GM12878 (cell line): ENCODE data around the gene TAGLN. TPM values are rescaled to one million over a fixed set of nuclear protein-coding genes. Genes with fewer than 3 reads are reported as not detected.

Experiments used
- ATAC-seq: fragments of 200-7000 bp; cut with Tn5 transposase; 3 replicates; pipeline ENCODE4 v1.9.1; 2020; ENCODE audit warnings: mild to moderate bottlenecking, moderate library complexity
- BruUV-seq: library from RNA; stranded (reverse); fragments of 400-500 nt; replicated peaks from 2 replicates; lab custom pipeline; 2021; lab: Mats Ljungman, UMichigan
- CTCF ChIA-PET: fragments of 300-600 bp; sonication (Branson Sonifier 250); formaldehyde crosslinking; extraction: SDS; loops from one replicate; lab custom pipeline; 2021; ENCODE audit warnings: inconsistent platforms; lab: Yijun Ruan, JAX
- POLR2A ChIA-PET: fragments of 350-600 bp; formaldehyde crosslinking; extraction: SDS; loops from one replicate; lab custom pipeline; 2021; ENCODE audit warnings: inconsistent platforms; lab: Charles Lee
- RAD21 ChIA-PET: fragments of 300-600 bp; sonication (Branson Sonifier 250); formaldehyde crosslinking; loops from one replicate; lab custom pipeline; 2023; ENCODE audit warnings: antibody characterized with exemption; ENCODE audit not compliant: unreplicated experiment; lab: Charles Lee
- SMC1A ChIA-PET: fragments of 300-600 bp; sonication (Branson Sonifier 250); formaldehyde crosslinking; loops from one replicate; lab custom pipeline; 2023; ENCODE audit not compliant: unreplicated experiment, uncharacterized antibody; lab: Charles Lee
- DNase-seq: peaks from one replicate; pipeline ENCODE4 v3.0.0-alpha.2; 2011; ENCODE audit warnings: low read depth, low spot score
- FAIRE-seq: peaks from 3 replicates; lab custom pipeline; 2011; peaks lifted over from hg19 to GRCh38; lab: Jason Lieb, UNC
- H2AFZ ChIP-seq: 2 replicates; pipeline ENCODE4 v1.6.0; 2011; ENCODE audit warnings: low read depth, low read length, control low read depth; ENCODE audit not compliant: control insufficient read depth
- H3K27ac ChIP-seq: 2 replicates; pipeline ENCODE4 v1.5.1; 2011; ENCODE audit warnings: control low read depth; ENCODE audit not compliant: control insufficient read depth, insufficient read depth
- H3K27me3 ChIP-seq, 2 experiments: replicated peaks in 1 of 2; 2 replicates each; pipeline versions ENCODE4 v1.6.0 to v1.6.1; 2011; ENCODE audit warnings: low read length in 1 of 2; ENCODE audit not compliant: control insufficient read depth in 2 of 2, insufficient read depth in 2 of 2
- H3K36me3 ChIP-seq, 2 experiments: 2 replicates each; pipeline ENCODE4 v1.5.1; 2011; ENCODE audit warnings: low read length in 1 of 2; ENCODE audit not compliant: control insufficient read depth in 2 of 2, insufficient read depth in 2 of 2
- H3K4me1 ChIP-seq: 2 replicates; pipeline ENCODE4 v1.6.1; 2011; ENCODE audit warnings: mild to moderate bottlenecking, low read length, moderate library complexity, mixed read lengths; ENCODE audit not compliant: control insufficient read depth, insufficient read depth
- H3K4me2 ChIP-seq: 2 replicates; pipeline ENCODE4 v1.6.0; 2011; ENCODE audit warnings: control low read depth; ENCODE audit not compliant: control insufficient read depth, insufficient read depth
- H3K4me3 ChIP-seq: fragments of 200-600 bp; sonication (generic); 2 replicates; pipeline ENCODE4 v1.5.1; 2016
- H3K79me2 ChIP-seq: 2 replicates; pipeline ENCODE4 v1.6.0; 2011; ENCODE audit warnings: low read length; ENCODE audit not compliant: control insufficient read depth, insufficient read depth
- H3K9ac ChIP-seq: 2 replicates; pipeline ENCODE4 v1.8.0; 2011; ENCODE audit warnings: low read length, control low read depth, mixed read lengths; ENCODE audit not compliant: control insufficient read depth, insufficient read depth
- H3K9me3 ChIP-seq: replicated peaks from 3 replicates; pipeline ENCODE4 v1.5.1; 2011; ENCODE audit warnings: mild to moderate bottlenecking, low read length; ENCODE audit not compliant: control insufficient read depth, insufficient read depth
- H4K20me1 ChIP-seq: 2 replicates; pipeline ENCODE4 v1.6.0; 2011; ENCODE audit not compliant: control insufficient read depth, insufficient read depth
- HSF1 ChIP-seq: fragments of 150-350 bp; IDR thresholded peaks from 2 replicates; pipeline ENCODE4 v1.6.1; 2014; ENCODE audit warnings: mild to moderate bottlenecking, low read depth, low read length
- IRF3 ChIP-seq: fragments of 450-650 bp; IDR thresholded peaks from 2 replicates; pipeline ENCODE4 v1.6.1; 2014; ENCODE audit warnings: mild to moderate bottlenecking
- KAT2A ChIP-seq: conservative IDR thresholded peaks from 2 replicates; pipeline ENCODE4 v1.6.1; 2011; ENCODE audit warnings: low read depth, low read length; ENCODE audit not compliant: control insufficient read depth
- PKNOX1 ChIP-seq: fragments of 450-650 bp; IDR thresholded peaks from 2 replicates; pipeline ENCODE4 v1.6.1; 2016; ENCODE audit warnings: mild to moderate bottlenecking
- WGBS: methylation state at CpG from one replicate; pipeline ENCODE4 v1.1.6; 2016; ENCODE audit warnings: low lambda C conversion rate; ENCODE audit not compliant: insufficient replicate concordance, insufficient coverage; ENCODE audit errors: missing lambda C conversion rate; 5-methylcytosine and 5-hydroxymethylcytosine counted together
- in situ Hi-C: fragments of 300-500 bp; cut with MboI; formaldehyde crosslinking; loops from 9 replicates; pipeline ENCODE4 v1.14.3; 2018; ENCODE audit warnings: mixed read lengths
- intact Hi-C: fragments of 100-400 bp; cut with micrococcal nuclease; formaldehyde crosslinking; loops from one replicate; pipeline ENCODE4 v1.14.2; 2022; ENCODE audit not compliant: unreplicated experiment
- polyA plus RNA-seq, 11 experiments: library from polyadenylated mRNA; depleted of rRNA in 4 of 11; unstranded in 6 of 11; stranded (reverse) in 5 of 11; fragments of >200 nt; fragmentation: Nextera tagmentation in 4 of 11; fragmentation: Illumina TruSeq in 1 of 11; extraction: Ambion mirVana in 4 of 11; extraction: Trizol in 1 of 11; gene quantifications; 1 replicate in 1 of 11; 2 replicates in 10 of 11; pipeline versions ENCODE4 v1.2.1 to v1.2.3, GENCODE V29; 2011 to 2016; ENCODE audit warnings: inconsistent platforms in 2 of 11, missing spikeins in 2 of 11, low read depth in 1 of 11
- total RNA-seq, 4 experiments: library from RNA; depleted of rRNA in 3 of 4; stranded (reverse); fragments of >200 nt in 3 of 4; fragmentation: Illumina TruSeq in 1 of 4; extraction: Trizol in 1 of 4; gene quantifications; 2 replicates each; pipeline versions ENCODE4 v1.2.1 to v1.2.3, GENCODE V29; 2013 to 2021

The TAGLN gene
- total and polyA plus RNA-seq, 10 of the 15 experiments (the other 5 are each of a cell fraction or from before 2014, with no cell fraction given) = 0.26 to 4.6 (median 1.7) TPM

- no peak for TF ChIP-seq KAT2A
- TF ChIP-seq HSF1 = no peak
These were observed 52.3 kb downstream of the TAGLN start (continued) for GRCh38 chr11:117251506-117251905.

GRCh38 chr11:117255966-117256365 lies 56.8 kb downstream of the TAGLN start:
- H3K27ac ChIP-seq = no peak overlapping the region
- no peak overlapping the region for H3K9ac ChIP-seq
- ATAC-seq (no peak), DNase-seq (no peak), FAIRE-seq (no peak)
- ChIA-PET SMC1A (interaction anchor here (0.6 kb wide), 1 partner anchor 52 kb away, joined by 3 read pairs; no protein-coding TSS in a partner anchor), RAD21 (no interaction called here), POLR2A (no interaction called here), CTCF (no interaction called here)
- H2AFZ ChIP-seq = no peak overlapping the region
- BruUV-seq = no TSS peak
- H3K4me2 ChIP-seq = no peak overlapping the region
- no peaks in the 10 kb centered on the region for H3K79me2 ChIP-seq
- intact Hi-C loops = no loop called here
- 87% methylated on average over 3 of the region's 3 CpGs for WGBS
- in situ Hi-C loops = no loop called here
- TF ChIP-seq IRF3 (no peak), PKNOX1 (no peak)
- no peaks in the 10 kb centered on the region for H3K9me3 ChIP-seq
- no peaks in the 10 kb centered on the region; a peak in 1 of 4 replicates for H3K36me3 ChIP-seq
- no peak overlapping the region for H3K4me3 ChIP-seq
- H3K4me1 ChIP-seq = no peaks in the 10 kb centered on the region
- H4K20me1 ChIP-seq = no peaks in the 10 kb centered on the region
- H3K27me3 ChIP-seq = no peaks in the 10 kb centered on the region
